GM23338 (cell line): ENCODE measurements around the gene CD82. TPM values are rescaled to one million over a fixed set of nuclear protein-coding genes. Genes with fewer than 3 reads are reported as not detected.
A peak's percentile ranks its signal among the peaks of the same experiment; 100 is the strongest.

Source experiments
- ATAC-seq: fragments of 200-7000 bp; cut with Tn5 transposase; 3 replicates; pipeline ENCODE4 v1.9.1; 2020
- DNase-seq: peaks from one replicate; pipeline ENCODE4 v3.0.0-alpha.2; 2015; ENCODE audit warnings: low spot score
- H2AFZ ChIP-seq: fragments of 200-600 bp; sonication (generic); 2 replicates; pipeline ENCODE4 v1.8.0; 2016; ENCODE audit warnings: antibody characterized with exemption, mild to moderate bottlenecking, moderate library complexity
- H3F3A ChIP-seq: fragments of 200-600 bp; sonication (generic); replicated peaks from 2 replicates; pipeline ENCODE4 v1.8.0; 2017; ENCODE audit warnings: antibody characterized with exemption, mixed run types, low read depth
- H3K27ac ChIP-seq: fragments of 200-600 bp; sonication (generic); 2 replicates; pipeline ENCODE4 v1.6.1; 2016; ENCODE audit warnings: low read depth
- H3K27me3 ChIP-seq: fragments of 200-600 bp; sonication (generic); 2 replicates; pipeline ENCODE4 v1.8.0; 2016; ENCODE audit warnings: mild to moderate bottlenecking, mixed run types, moderate library complexity; ENCODE audit not compliant: insufficient read depth
- H3K36me3 ChIP-seq: fragments of 200-600 bp; sonication (generic); 2 replicates; pipeline ENCODE4 v1.8.0; 2016; ENCODE audit warnings: mild to moderate bottlenecking; ENCODE audit not compliant: insufficient read depth
- H3K4me1 ChIP-seq: fragments of 200-600 bp; sonication (generic); 2 replicates; pipeline ENCODE4 v1.8.0; 2016; ENCODE audit warnings: mild to moderate bottlenecking, moderate library complexity; ENCODE audit not compliant: insufficient read depth
- H3K4me2 ChIP-seq: fragments of 200-600 bp; sonication (generic); 2 replicates; pipeline ENCODE4 v1.7.1; 2017; ENCODE audit warnings: mixed run types
- H3K4me3 ChIP-seq: fragments of 200-600 bp; sonication (generic); 2 replicates; pipeline ENCODE4 v1.6.1; 2016; ENCODE audit warnings: mixed run types
- H3K79me2 ChIP-seq: fragments of 200-600 bp; sonication (generic); replicated peaks from 2 replicates; pipeline ENCODE4 v1.8.0; 2017; ENCODE audit warnings: mild to moderate bottlenecking; ENCODE audit not compliant: insufficient read depth
- H3K9me2 ChIP-seq: fragments of 200-600 bp; sonication (generic); 2 replicates; pipeline ENCODE4 v1.8.0; 2017; ENCODE audit not compliant: insufficient read depth
- H4K20me1 ChIP-seq: fragments of 200-600 bp; sonication (generic); replicated peaks from 2 replicates; pipeline ENCODE4 v1.8.0; 2017; ENCODE audit warnings: mild to moderate bottlenecking; ENCODE audit not compliant: insufficient read depth
- H3K27ac Mint-ChIP-seq: 2 replicates; pipeline ENCODE4 v1.8.0; 2020; ENCODE audit warnings: inconsistent platforms, mild to moderate bottlenecking, moderate library complexity, mixed read lengths
- H3K27me3 Mint-ChIP-seq: 3 replicates; pipeline ENCODE4 v1.8.0; 2022; ENCODE audit warnings: low read depth, mild to moderate bottlenecking, moderate library complexity, mixed read lengths, inconsistent platforms; ENCODE audit not compliant: insufficient read depth, poor library complexity
- H3K36me3 Mint-ChIP-seq: 3 replicates; pipeline ENCODE4 v1.8.0; 2021; ENCODE audit warnings: low read depth, mild to moderate bottlenecking, inconsistent platforms, moderate library complexity, mixed read lengths
- H3K4me1 Mint-ChIP-seq: 3 replicates; pipeline ENCODE4 v1.8.0; 2020; ENCODE audit warnings: mild to moderate bottlenecking, inconsistent platforms, mixed read lengths
- H3K4me3 Mint-ChIP-seq: 3 replicates; pipeline ENCODE4 v1.8.0; 2021; ENCODE audit warnings: moderate library complexity, mild to moderate bottlenecking, inconsistent platforms, mixed read lengths
- H3K9me3 Mint-ChIP-seq: 3 replicates; pipeline ENCODE4 v1.8.0; 2020; ENCODE audit warnings: moderate library complexity, mild to moderate bottlenecking, inconsistent platforms, mixed read lengths
- CREB1 ChIP-seq: fragments of 250-450 bp; sonication (Bioruptor Pico); IDR thresholded peaks from 2 replicates; pipeline ENCODE4 v1.5.0; 2020; ENCODE audit warnings: low read depth, mild to moderate bottlenecking, moderate library complexity
- CTCF ChIP-seq, 2 experiments: fragments of 200-600 bp in 1 of 2; sonication (generic) in 1 of 2; conservative IDR thresholded peaks; 2 replicates each; pipeline versions ENCODE4 v1.5.1 to v1.6.1; 2016 to 2017; ENCODE audit warnings: antibody characterized with exemption in 2 of 2, low read depth in 2 of 2, mild to moderate bottlenecking in 2 of 2, moderate library complexity in 1 of 2
- EZH2 ChIP-seq: fragments of 200-600 bp; sonication (generic); IDR thresholded peaks from one replicate; pipeline ENCODE4 v1.8.0; 2017; ENCODE audit warnings: antibody characterized with exemption, mild to moderate bottlenecking, low read depth; ENCODE audit not compliant: unreplicated experiment
- EZH2phosphoT487 ChIP-seq: fragments of 200-600 bp; sonication (generic); IDR thresholded peaks from one replicate; pipeline ENCODE4 v1.8.1; 2018; ENCODE audit warnings: antibody characterized with exemption; ENCODE audit not compliant: unreplicated experiment
- JUNB ChIP-seq: IDR thresholded peaks from one replicate; pipeline ENCODE4 v1.6.1; 2016; ENCODE audit warnings: antibody characterized with exemption; ENCODE audit not compliant: unreplicated experiment
- NANOG ChIP-seq: IDR thresholded peaks from 2 replicates; pipeline ENCODE4 v1.6.1; 2016; ENCODE audit warnings: antibody characterized with exemption, borderline replicate concordance
- POLR2AphosphoS5 ChIP-seq: IDR thresholded peaks from 2 replicates; pipeline ENCODE4 v1.6.1; 2016; ENCODE audit warnings: antibody characterized with exemption, low read depth
- REST ChIP-seq: IDR thresholded peaks from one replicate; pipeline ENCODE4 v1.6.1; 2018; ENCODE audit warnings: antibody characterized with exemption; ENCODE audit not compliant: unreplicated experiment
- STAT1 ChIP-seq: IDR thresholded peaks from one replicate; pipeline ENCODE4 v1.6.1; 2016; ENCODE audit warnings: antibody characterized with exemption; ENCODE audit not compliant: unreplicated experiment
- ZNF114 ChIP-seq: fragments of 250-450 bp; sonication (Bioruptor Pico); IDR thresholded peaks from 2 replicates; pipeline ENCODE4 v1.5.0; 2020; ENCODE audit warnings: mild to moderate bottlenecking, moderate library complexity
- ZNF331 ChIP-seq: fragments of 250-450 bp; sonication (Bioruptor Pico); IDR thresholded peaks from 2 replicates; pipeline ENCODE4 v1.5.0; 2020; ENCODE audit warnings: low read depth, mild to moderate bottlenecking, moderate library complexity
- polyA plus RNA-seq: library from polyadenylated mRNA; unstranded; fragments of >200 nt; fragmentation: Nextera tagmentation; extraction: Ambion mirVana; gene quantifications from 2 replicates; pipeline ENCODE4 v1.2.1, GENCODE V29; 2016
- total RNA-seq: library from RNA; depleted of rRNA; stranded (reverse); fragments of >200 nt; shearing (Covaris generic); gene quantifications from 2 replicates; pipeline ENCODE4 v1.2.3, GENCODE V29; 2014

Gene CD82
- total and polyA plus RNA-seq, 2 experiments from 2014 or later = 4.4 to 4.9 TPM

GRCh38 chr11:44566952-44567875, 1.8 kb downstream of the CD82 start:
- Histone ChIP-seq H3F3A (no peaks in the 10 kb centered on the region), H4K20me1 (0 out of 2 replicates have a peak, but pooled peaks cover 4% of the 10 kb centered on the region), H3K9me2 (no peaks in the 10 kb centered on the region), H3K27ac (no peak overlapping the region), H3K36me3 (no peaks in the 10 kb centered on the region), H3K79me2 (no peaks in the 10 kb centered on the region), H3K4me1 (peaks cover 22% of the 10 kb centered on the region), H3K4me3 (peak overlapping the region; percentile 86; the same call in 1 of the 2 replicates), H3K27me3 (peaks cover 22% of the 10 kb centered on the region), H2AFZ (no peak overlapping the region), H3K4me2 (peak overlapping the region; percentile 94)
- Mint-ChIP-seq H3K27ac (no peak overlapping the region), H3K4me1 (peaks cover 40% of the 10 kb centered on the region), H3K9me3 (no peaks in the 10 kb centered on the region), H3K4me3 (no peak overlapping the region; the same call in 2 of the 3 replicates), H3K27me3 (peaks cover 17% of the 10 kb centered on the region), H3K36me3 (no peaks in the 10 kb centered on the region; the same call in 2 of the 3 replicates)
- no peak for DNase-seq
- ATAC-seq = no peak
- TF ChIP-seq CTCF (conservative IDR thresholded peaks at IDR 0.05; ENCODE audit: low read depth in 2 of 2) = peak in 1 of 2 experiments; percentile 14; a peak in 1 of 4 replicates
- no peak for TF ChIP-seq ZNF331 (CRISPR knock-in tag)

- no peaks in the 10 kb centered on the region for H3K36me3 ChIP-seq
- TF ChIP-seq STAT1 (no peak), JUNB (no peak), EZH2 (no peak), NANOG (no peak), EZH2phosphoT487 (no peak), ZNF114 (CRISPR knock-in tag) (no peak), REST (no peak), CREB1 (CRISPR knock-in tag) (no peak), CTCF (conservative IDR thresholded peaks at IDR 0.05; ENCODE audit: low read depth in 2 of 2) (no peak), POLR2AphosphoS5 (no peak)
- H3K4me1 ChIP-seq = peaks cover 22% of the 10 kb centered on the region
- Mint-ChIP-seq H3K9me3 (no peaks in the 10 kb centered on the region), H3K4me1 (peaks cover 44% of the 10 kb centered on the region), H3K4me3 (no peak overlapping the region; the same call in 2 of the 3 replicates), H3K27ac (no peak overlapping the region), H3K27me3 (peaks cover 18% of the 10 kb centered on the region), H3K36me3 (no peaks in the 10 kb centered on the region; the same call in 2 of the 3 replicates)
- H3K27me3 ChIP-seq = peaks cover 22% of the 10 kb centered on the region
- no peak for ATAC-seq
- no peaks in the 10 kb centered on the region for H3K79me2 ChIP-seq
- 0 out of 2 replicates have a peak, but pooled peaks cover 4% of the 10 kb centered on the region for H4K20me1 ChIP-seq
- H3K27ac ChIP-seq = no peak overlapping the region
- no peak overlapping the region for H3K4me3 ChIP-seq
- H3K4me2 ChIP-seq = no peak overlapping the region
- H3K9me2 ChIP-seq = no peaks in the 10 kb centered on the region
- no peaks in the 10 kb centered on the region for H3F3A ChIP-seq
- no peak for DNase-seq
- no peak overlapping the region for H2AFZ ChIP-seq
Observed at GRCh38 chr11:44567876-44568256, 2.4 kb downstream of the CD82 start.
